Measurements from ENCODE around the gene BRD1. TPM values are rescaled to one million over a fixed set of nuclear protein-coding genes. Genes with fewer than 3 reads are reported as not detected.

The BRD1 gene
- total RNA-seq, 1 donor from 2014 or later = 40.3 TPM

GRCh38 chr22:49829044-49829853 is 1.6 kb upstream of the BRD1 start:
- Mint-ChIP-seq H3K4me3 (ENCODE audit: unreplicated experiment) (peak overlapping the region; percentile 59), H3K36me3 (ENCODE audit: low read depth, unreplicated experiment) (peaks cover 5% of the 10 kb centered on the region), H3K27ac (ENCODE audit: unreplicated experiment) (no peak overlapping the region), H3K27me3 (ENCODE audit: unreplicated experiment) (peaks cover 3% of the 10 kb centered on the region), H3K9me3 (ENCODE audit: unreplicated experiment) (no peaks in the 10 kb centered on the region), H3K4me1 (ENCODE audit: unreplicated experiment) (peaks cover 21% of the 10 kb centered on the region)
- no peak for TF ChIP-seq CTCF (IDR thresholded peaks at IDR 0.05; ENCODE audit: unreplicated experiment)
- DNase-seq (ENCODE audit: low spot score) = no peak

DNA sequence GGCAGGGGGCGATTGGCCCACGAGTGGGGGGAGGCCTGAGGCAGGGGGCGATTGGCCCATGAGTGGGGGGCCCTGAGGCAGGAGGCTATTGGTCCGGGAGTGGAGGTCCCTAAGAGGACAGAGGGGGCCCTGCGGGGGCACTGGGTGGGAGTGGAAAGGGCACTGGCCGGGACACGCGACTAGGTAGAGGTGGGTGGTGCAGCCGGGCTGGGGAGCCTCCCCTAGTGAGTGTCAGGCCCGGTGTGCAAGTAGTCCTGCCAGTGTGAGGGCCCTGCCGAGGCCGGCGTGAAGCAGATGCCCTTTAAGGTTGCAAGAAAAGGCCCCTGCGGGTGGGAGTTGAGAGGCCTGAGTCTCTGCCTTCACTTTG is 909 bp upstream of the BRD1 start:
- Mint-ChIP-seq H3K27me3 (ENCODE audit: unreplicated experiment) (peaks cover 5% of the 10 kb centered on the region), H3K9me3 (ENCODE audit: unreplicated experiment) (no peaks in the 10 kb centered on the region), H3K4me1 (ENCODE audit: unreplicated experiment) (peaks cover 27% of the 10 kb centered on the region), H3K27ac (ENCODE audit: unreplicated experiment) (no peak overlapping the region), H3K4me3 (ENCODE audit: unreplicated experiment) (peak overlapping the region; percentile 59), H3K36me3 (ENCODE audit: low read depth, unreplicated experiment) (peaks cover 11% of the 10 kb centered on the region)
- no peak for DNase-seq (ENCODE audit: low spot score)
- TF ChIP-seq CTCF (IDR thresholded peaks at IDR 0.05; ENCODE audit: unreplicated experiment) = no peak

DNA sequence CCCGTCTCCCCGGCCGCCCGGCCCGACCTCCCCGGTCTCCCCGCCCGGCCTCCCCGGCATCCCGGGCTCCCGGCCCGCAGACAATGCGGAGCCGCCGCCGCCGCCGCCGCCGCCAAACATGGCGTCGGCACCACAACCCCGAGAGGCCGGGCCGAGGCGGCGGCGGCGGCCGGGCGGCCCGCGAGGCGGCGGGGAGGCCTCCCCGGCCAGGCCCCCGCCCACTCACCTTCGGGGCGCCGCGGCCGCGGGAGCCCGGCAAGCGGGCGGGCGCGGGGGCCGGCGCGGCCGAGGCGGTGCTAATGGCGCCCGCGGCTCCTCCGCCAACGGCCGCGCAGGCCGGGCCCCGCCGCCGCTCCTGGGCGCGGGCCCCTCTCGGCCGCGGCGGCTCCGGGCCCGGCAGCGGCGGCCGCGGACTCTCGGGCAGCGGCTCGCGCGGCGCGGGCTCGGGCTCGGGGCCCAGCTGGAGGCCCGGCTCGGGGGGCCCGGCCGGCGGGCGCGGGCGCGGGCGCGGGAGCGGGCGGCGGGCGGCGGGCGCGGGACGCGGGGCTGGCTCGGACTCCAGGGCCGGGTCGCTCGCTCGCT is 311 bp downstream of the BRD1 start:
- Mint-ChIP-seq H3K9me3 (ENCODE audit: unreplicated experiment) (no peaks in the 10 kb centered on the region), H3K36me3 (ENCODE audit: low read depth, unreplicated experiment) (peaks cover 18% of the 10 kb centered on the region), H3K4me1 (ENCODE audit: unreplicated experiment) (peaks cover 29% of the 10 kb centered on the region), H3K4me3 (ENCODE audit: unreplicated experiment) (no peak overlapping the region), H3K27ac (ENCODE audit: unreplicated experiment) (no peak overlapping the region), H3K27me3 (ENCODE audit: unreplicated experiment) (peaks cover 5% of the 10 kb centered on the region)
- no peak for DNase-seq (ENCODE audit: low spot score)
- TF ChIP-seq CTCF (IDR thresholded peaks at IDR 0.05; ENCODE audit: unreplicated experiment) = no peak

GRCh38 chr22:49826603-49827270 is 936 bp downstream of the BRD1 start:
- no peak for TF ChIP-seq CTCF (IDR thresholded peaks at IDR 0.05; ENCODE audit: unreplicated experiment)
- Mint-ChIP-seq H3K27me3 (ENCODE audit: unreplicated experiment) (peaks cover 5% of the 10 kb centered on the region), H3K4me3 (ENCODE audit: unreplicated experiment) (peak overlapping the region; percentile 91), H3K9me3 (ENCODE audit: unreplicated experiment) (no peaks in the 10 kb centered on the region), H3K4me1 (ENCODE audit: unreplicated experiment) (peaks cover 29% of the 10 kb centered on the region), H3K27ac (ENCODE audit: unreplicated experiment) (no peak overlapping the region), H3K36me3 (ENCODE audit: low read depth, unreplicated experiment) (peaks cover 18% of the 10 kb centered on the region)
- DNase-seq (ENCODE audit: low spot score) = peak; percentile 41

All from endothelial cell (in vitro differentiated cells).